Ishikawa (cell line): Measurements from ENCODE around the gene ANK3.

Experiments
- CEBPB ChIP-seq: IDR thresholded peaks from 2 replicates; pipeline ENCODE4 v1.6.1; 2012
- CREB1 ChIP-seq: IDR thresholded peaks from 2 replicates; pipeline ENCODE4 v1.6.1; 2012; ENCODE audit warnings: low read depth
- EP300 ChIP-seq: IDR thresholded peaks from 2 replicates; pipeline ENCODE4 v1.6.1; 2012; ENCODE audit warnings: borderline replicate concordance
- FOXM1 ChIP-seq: IDR thresholded peaks from 2 replicates; pipeline ENCODE4 v1.6.1; 2012; ENCODE audit warnings: low read depth, borderline replicate concordance
- MAX ChIP-seq: IDR thresholded peaks from 2 replicates; pipeline ENCODE4 v1.6.1; 2012
- NFIC ChIP-seq: IDR thresholded peaks from 2 replicates; pipeline ENCODE4 v1.6.1; 2012
- TAF1 ChIP-seq: IDR thresholded peaks from 2 replicates; pipeline ENCODE4 v1.6.1; 2012; ENCODE audit warnings: low read depth, mild to moderate bottlenecking
- TCF12 ChIP-seq: IDR thresholded peaks from 2 replicates; pipeline ENCODE4 v1.6.1; 2012; ENCODE audit warnings: low read depth
- USF1 ChIP-seq: IDR thresholded peaks from 2 replicates; pipeline ENCODE4 v1.6.1; 2012
- YY1 ChIP-seq: IDR thresholded peaks from 2 replicates; pipeline ENCODE4 v1.6.1; 2012; ENCODE audit warnings: low read depth
- TF ChIP-seq, protein P1 (sequence below): IDR thresholded peaks from 2 replicates; pipeline ENCODE4 v1.6.1; 2012; ENCODE audit warnings: low read depth, mild to moderate bottlenecking

DNA sequence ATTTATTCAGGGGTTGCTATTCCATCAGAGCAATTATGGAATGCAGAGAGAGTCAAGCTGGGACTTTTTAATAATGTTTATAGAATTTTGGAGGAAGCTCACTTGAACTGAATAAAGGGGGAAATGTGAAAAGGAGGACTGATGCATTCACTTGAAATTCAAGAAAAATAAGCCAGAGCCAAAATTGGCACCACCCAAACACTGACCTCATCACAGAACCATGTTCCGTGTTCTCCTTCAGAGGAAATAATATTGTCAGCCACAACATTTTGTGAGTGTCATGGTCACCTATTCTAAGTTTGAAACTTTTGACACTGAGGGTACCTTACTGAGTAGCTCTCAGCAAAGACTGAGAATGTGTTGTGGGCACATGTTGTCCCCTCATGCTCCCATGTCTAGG lies 207.0 kb downstream of the ANK3 start:
- no peak for TF ChIP-seq MAX
- no peak for TF ChIP-seq CREB1
- TF ChIP-seq EP300, result no peak
- TF ChIP-seq TCF12, result no peak
- no peak for TF ChIP-seq CEBPB
- TF ChIP-seq NFIC, result no peak
- TF ChIP-seq YY1, result no peak
- TF ChIP-seq, protein P1, sequence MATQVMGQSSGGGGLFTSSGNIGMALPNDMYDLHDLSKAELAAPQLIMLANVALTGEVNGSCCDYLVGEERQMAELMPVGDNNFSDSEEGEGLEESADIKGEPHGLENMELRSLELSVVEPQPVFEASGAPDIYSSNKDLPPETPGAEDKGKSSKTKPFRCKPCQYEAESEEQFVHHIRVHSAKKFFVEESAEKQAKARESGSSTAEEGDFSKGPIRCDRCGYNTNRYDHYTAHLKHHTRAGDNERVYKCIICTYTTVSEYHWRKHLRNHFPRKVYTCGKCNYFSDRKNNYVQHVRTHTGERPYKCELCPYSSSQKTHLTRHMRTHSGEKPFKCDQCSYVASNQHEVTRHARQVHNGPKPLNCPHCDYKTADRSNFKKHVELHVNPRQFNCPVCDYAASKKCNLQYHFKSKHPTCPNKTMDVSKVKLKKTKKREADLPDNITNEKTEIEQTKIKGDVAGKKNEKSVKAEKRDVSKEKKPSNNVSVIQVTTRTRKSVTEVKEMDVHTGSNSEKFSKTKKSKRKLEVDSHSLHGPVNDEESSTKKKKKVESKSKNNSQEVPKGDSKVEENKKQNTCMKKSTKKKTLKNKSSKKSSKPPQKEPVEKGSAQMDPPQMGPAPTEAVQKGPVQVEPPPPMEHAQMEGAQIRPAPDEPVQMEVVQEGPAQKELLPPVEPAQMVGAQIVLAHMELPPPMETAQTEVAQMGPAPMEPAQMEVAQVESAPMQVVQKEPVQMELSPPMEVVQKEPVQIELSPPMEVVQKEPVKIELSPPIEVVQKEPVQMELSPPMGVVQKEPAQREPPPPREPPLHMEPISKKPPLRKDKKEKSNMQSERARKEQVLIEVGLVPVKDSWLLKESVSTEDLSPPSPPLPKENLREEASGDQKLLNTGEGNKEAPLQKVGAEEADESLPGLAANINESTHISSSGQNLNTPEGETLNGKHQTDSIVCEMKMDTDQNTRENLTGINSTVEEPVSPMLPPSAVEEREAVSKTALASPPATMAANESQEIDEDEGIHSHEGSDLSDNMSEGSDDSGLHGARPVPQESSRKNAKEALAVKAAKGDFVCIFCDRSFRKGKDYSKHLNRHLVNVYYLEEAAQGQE, result no peak
- no peak for TF ChIP-seq TAF1
- TF ChIP-seq USF1, result no peak
- TF ChIP-seq FOXM1, result no peak
